OCI-LY7 (cell line): ENCODE measurements around the gene SLC6A17.

Experiments used
- EZH2phosphoT487 ChIP-seq: fragments of 200-600 bp; sonication (generic); IDR thresholded peaks from 2 replicates; pipeline ENCODE4 v1.6.1; 2018; ENCODE audit warnings: low read depth, borderline replicate concordance, mild to moderate bottlenecking, mixed run types, antibody characterized with exemption, low read length, moderate library complexity, mixed read lengths
- TF ChIP-seq, protein P1 (sequence below): fragments of 200-600 bp; sonication (generic); conservative IDR thresholded peaks from 2 replicates; pipeline ENCODE4 v1.5.1; 2014; ENCODE audit warnings: mild to moderate bottlenecking, antibody characterized with exemption, low read length, moderate library complexity, mixed read lengths

- TF ChIP-seq, protein P1, sequence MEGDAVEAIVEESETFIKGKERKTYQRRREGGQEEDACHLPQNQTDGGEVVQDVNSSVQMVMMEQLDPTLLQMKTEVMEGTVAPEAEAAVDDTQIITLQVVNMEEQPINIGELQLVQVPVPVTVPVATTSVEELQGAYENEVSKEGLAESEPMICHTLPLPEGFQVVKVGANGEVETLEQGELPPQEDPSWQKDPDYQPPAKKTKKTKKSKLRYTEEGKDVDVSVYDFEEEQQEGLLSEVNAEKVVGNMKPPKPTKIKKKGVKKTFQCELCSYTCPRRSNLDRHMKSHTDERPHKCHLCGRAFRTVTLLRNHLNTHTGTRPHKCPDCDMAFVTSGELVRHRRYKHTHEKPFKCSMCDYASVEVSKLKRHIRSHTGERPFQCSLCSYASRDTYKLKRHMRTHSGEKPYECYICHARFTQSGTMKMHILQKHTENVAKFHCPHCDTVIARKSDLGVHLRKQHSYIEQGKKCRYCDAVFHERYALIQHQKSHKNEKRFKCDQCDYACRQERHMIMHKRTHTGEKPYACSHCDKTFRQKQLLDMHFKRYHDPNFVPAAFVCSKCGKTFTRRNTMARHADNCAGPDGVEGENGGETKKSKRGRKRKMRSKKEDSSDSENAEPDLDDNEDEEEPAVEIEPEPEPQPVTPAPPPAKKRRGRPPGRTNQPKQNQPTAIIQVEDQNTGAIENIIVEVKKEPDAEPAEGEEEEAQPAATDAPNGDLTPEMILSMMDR: no peak
- no peak for TF ChIP-seq EZH2phosphoT487
These were observed 95.8 kb downstream of the SLC6A17 start for GRCh38 chr1:110245876-110246620.
